B cell (primary cell): ENCODE data around the gene SLIT3. TPM values are rescaled to one million over a fixed set of nuclear protein-coding genes. Genes with fewer than 3 reads are reported as not detected.

Experiments used
- ATAC-seq: fragments of 200-7000 bp; cut with Tn5 transposase; one replicate; pipeline ENCODE4 v1.10.0; 2021; ENCODE audit warnings: low read depth, mild to moderate bottlenecking, moderate number of reproducible peaks, moderate library complexity
- CTCF ChIA-PET: fragments of 350-600 bp; sonication (Branson Sonifier 250); formaldehyde crosslinking; loops from one replicate; lab custom pipeline; 2021; ENCODE audit warnings: antibody characterized with exemption, inconsistent platforms; lab: Charles Lee
- POLR2A ChIA-PET: fragments of 350-600 bp; sonication (Branson Sonifier 250); formaldehyde crosslinking; loops from one replicate; lab custom pipeline; 2021; ENCODE audit warnings: antibody characterized with exemption; lab: Charles Lee
- DNase-seq: peaks from one replicate; pipeline ENCODE4 v3.0.0; 2013
- H2AFZ ChIP-seq: 2 replicates; pipeline ENCODE4 v1.6.1; 2012; ENCODE audit warnings: mild to moderate bottlenecking, low read depth, low read length; ENCODE audit not compliant: insufficient read depth, poor library complexity, severe bottlenecking
- H3K27ac ChIP-seq, 2 donors: 1 replicate in 1 of 2; 2 replicates in 1 of 2; pipeline ENCODE4 v1.5.1; 2012 to 2013; ENCODE audit warnings: low read length in 2 of 2, mild to moderate bottlenecking in 2 of 2, moderate library complexity in 1 of 2
- H3K27me3 ChIP-seq, 4 experiments: fragments of 200-600 bp in 1 of 4; sonication (generic) in 1 of 4; replicated peaks in 1 of 4; 1 replicate in 2 of 4; 2 replicates in 2 of 4; pipeline versions ENCODE4 v1.6.1 to v1.7.0; 2013 to 2016; ENCODE audit warnings: low read length in 3 of 4, mild to moderate bottlenecking in 2 of 4, mixed read lengths in 1 of 4, moderate library complexity in 1 of 4; ENCODE audit not compliant: insufficient read depth in 4 of 4, control insufficient read depth in 3 of 4; ENCODE audit errors: control extremely low read depth in 1 of 4
- H3K36me3 ChIP-seq, 2 experiments: replicated peaks in 1 of 2; 1 replicate in 1 of 2; 2 replicates in 1 of 2; pipeline versions ENCODE4 v1.6.1 to v1.7.1; 2013; ENCODE audit warnings: low read length in 1 of 2; ENCODE audit not compliant: insufficient read depth in 2 of 2, control insufficient read depth in 1 of 2; ENCODE audit errors: control extremely low read depth in 1 of 2, extremely low read depth in 1 of 2
- H3K4me1 ChIP-seq, 2 donors: fragments of 200-600 bp in 1 of 2; sonication (generic) in 1 of 2; 1 replicate in 1 of 2; 2 replicates in 1 of 2; pipeline versions ENCODE4 v1.5.1 to v1.6.1; 2013 to 2017; ENCODE audit warnings: low read length in 2 of 2; ENCODE audit not compliant: control insufficient read depth in 2 of 2, insufficient read depth in 2 of 2
- H3K4me2 ChIP-seq: replicated peaks from 2 replicates; pipeline ENCODE3; 2012; ENCODE audit warnings: mild to moderate bottlenecking, low read depth, low read length; ENCODE audit not compliant: poor library complexity, severe bottlenecking
- H3K4me3 ChIP-seq, 5 experiments: fragments of 200-600 bp in 1 of 5; sonication (generic) in 1 of 5; 1 replicate in 3 of 5; 2 replicates in 2 of 5; pipeline versions ENCODE4 v1.5.1 to v1.7.0; 2011 to 2016; ENCODE audit warnings: low read length in 4 of 5, mild to moderate bottlenecking in 4 of 5, low read depth in 2 of 5, control low read depth in 1 of 5, moderate library complexity in 1 of 5; ENCODE audit not compliant: insufficient read depth in 1 of 5; ENCODE audit errors: control extremely low read depth in 1 of 5, extremely low read depth in 1 of 5
- H3K79me2 ChIP-seq: fragments of 200-600 bp; sonication (generic); one replicate; pipeline ENCODE4 v1.6.0; 2016; ENCODE audit warnings: low read length; ENCODE audit not compliant: control insufficient read depth, insufficient read depth
- H3K9ac ChIP-seq: fragments of 200-600 bp; sonication (generic); 2 replicates; pipeline ENCODE4 v1.6.1; 2017; ENCODE audit warnings: mild to moderate bottlenecking, low read length, moderate library complexity
- H3K9me3 ChIP-seq, 3 donors: one replicate each; pipeline versions ENCODE4 v1.6.1 to v1.7.1; 2013; ENCODE audit warnings: low read length in 2 of 3; ENCODE audit not compliant: control insufficient read depth in 2 of 3, insufficient read depth in 1 of 3; ENCODE audit errors: control extremely low read depth in 1 of 3
- H4K20me1 ChIP-seq: 2 replicates; pipeline ENCODE4 v1.6.0; 2012; ENCODE audit warnings: mild to moderate bottlenecking, low read length; ENCODE audit not compliant: insufficient read depth, control insufficient read depth, poor library complexity, severe bottlenecking
- H3K27ac Mint-ChIP-seq: one replicate; pipeline ENCODE4 v1.8.0; 2021; ENCODE audit warnings: mixed read lengths
- H3K27me3 Mint-ChIP-seq: one replicate; pipeline ENCODE4 v1.8.0; 2021; ENCODE audit warnings: mixed read lengths
- H3K4me1 Mint-ChIP-seq: one replicate; pipeline ENCODE4 v1.8.0; 2021; ENCODE audit warnings: mixed read lengths
- H3K4me3 Mint-ChIP-seq: one replicate; pipeline ENCODE4 v1.8.0; 2021; ENCODE audit warnings: mixed read lengths
- H3K9me3 Mint-ChIP-seq: one replicate; pipeline ENCODE4 v1.8.0; 2022; ENCODE audit warnings: mixed read lengths; ENCODE audit not compliant: insufficient read depth
- CTCF ChIP-seq: fragments of 200-600 bp; IDR thresholded peaks from one replicate; pipeline ENCODE4 v1.8.0; 2022; ENCODE audit warnings: antibody characterized with exemption, mild to moderate bottlenecking
- EZH2 ChIP-seq: IDR thresholded peaks from 2 replicates; pipeline ENCODE4 v1.6.1; 2012; ENCODE audit warnings: borderline replicate concordance, low read depth, mild to moderate bottlenecking, moderate library complexity, low read length; ENCODE audit not compliant: insufficient read depth, poor library complexity, severe bottlenecking
- WGBS: methylation state at CpG from one replicate; pipeline ENCODE4 v1.1.5; 2013; ENCODE audit warnings: missing lambda C conversion rate; ENCODE audit not compliant: insufficient coverage; 5-methylcytosine and 5-hydroxymethylcytosine counted together
- intact Hi-C: fragments of 100-400 bp; cut with micrococcal nuclease; formaldehyde crosslinking; loops from one replicate; pipeline ENCODE4 v1.10.0; 2022
- polyA plus RNA-seq: library from polyadenylated mRNA; depleted of rRNA; stranded (reverse); fragments of >200 nt; gene quantifications from 2 replicates; pipeline ENCODE4 v1.2.3, GENCODE V29; 2012
- total RNA-seq, 2 donors: library from RNA; stranded (reverse); fragments of 120-200 nt in 1 of 2; gene quantifications; 1 replicate in 1 of 2; 2 replicates in 1 of 2; pipeline versions ENCODE4 v1.2.3 to v1.2.4, GENCODE V29; 2013 to 2022

The SLIT3 gene
- total and polyA plus RNA-seq, 2 donors (not counting 1 experiment from before 2014, with no cell fraction given): not detected

DNA sequence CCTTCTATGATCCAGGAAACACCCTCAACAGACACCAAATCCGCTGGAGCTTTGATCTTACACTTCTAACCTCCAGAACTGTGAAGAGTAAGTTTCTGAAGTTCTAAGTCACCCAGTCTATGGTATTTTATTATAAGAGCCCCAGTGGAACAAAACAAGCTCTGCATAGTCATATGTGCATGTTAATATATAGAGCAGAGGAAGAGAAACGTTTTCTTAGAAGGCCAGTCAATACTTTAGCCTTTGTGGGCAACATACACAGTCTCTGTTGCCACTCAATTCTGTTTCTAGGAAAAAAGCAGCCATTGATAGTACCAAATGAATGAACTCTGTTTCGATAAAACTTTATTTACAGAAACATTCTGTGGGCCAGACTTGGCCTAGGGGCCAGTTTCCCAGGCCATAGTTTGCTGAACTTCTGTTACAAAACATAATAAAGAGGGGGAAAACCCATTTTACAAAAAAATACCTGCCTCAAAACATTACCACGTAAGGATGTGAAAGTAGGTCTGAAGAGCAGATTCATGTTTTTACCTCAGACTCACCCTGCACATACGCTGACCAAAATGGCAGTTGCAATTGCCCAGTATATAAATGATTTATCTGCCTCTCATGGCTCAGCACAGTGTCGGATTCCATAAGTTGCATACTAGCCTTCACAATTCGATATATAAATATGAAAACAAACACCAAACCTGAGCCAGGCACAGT, 350.5 kb downstream of the SLIT3 start:
- no peaks in the 10 kb centered on the region for H3K9me3 ChIP-seq
- no peaks in the 10 kb centered on the region for H4K20me1 ChIP-seq
- no peaks in the 10 kb centered on the region for H3K36me3 ChIP-seq
- H3K27me3 ChIP-seq: no peaks in the 10 kb centered on the region
- Mint-ChIP-seq H3K27me3 (peaks cover 4% of the 10 kb centered on the region), H3K9me3 (no peaks in the 10 kb centered on the region), H3K27ac (no peak overlapping the region), H3K4me1 (no peaks in the 10 kb centered on the region), H3K4me3 (no peak overlapping the region)
- intact Hi-C loops: no loop called here
- no peaks in the 10 kb centered on the region for H3K4me1 ChIP-seq
- POLR2A ChIA-PET: no interaction called here
- ATAC-seq (no peak), DNase-seq (no peak)
- TF ChIP-seq EZH2 (no peak), CTCF (no peak)
- 93% methylated on average over 2 of the region's 7 CpGs for WGBS
- no peak overlapping the region for H3K27ac ChIP-seq
- no peak overlapping the region for H3K4me3 ChIP-seq
- H3K79me2 ChIP-seq: no peaks in the 10 kb centered on the region
- H2AFZ ChIP-seq: no peak overlapping the region
- no peak overlapping the region for H3K4me2 ChIP-seq
- H3K9ac ChIP-seq: no peak overlapping the region
- CTCF ChIA-PET: no interaction called here

- CTCF ChIA-PET: no interaction called here
- Histone ChIP-seq H2AFZ (no peak overlapping the region), H3K9me3 (no peaks in the 10 kb centered on the region), H4K20me1 (no peaks in the 10 kb centered on the region), H3K9ac (no peak overlapping the region), H3K4me2 (no peak overlapping the region), H3K27me3 (no peaks in the 10 kb centered on the region), H3K36me3 (no peaks in the 10 kb centered on the region), H3K27ac (no peak overlapping the region), H3K79me2 (no peaks in the 10 kb centered on the region), H3K4me3 (no peak overlapping the region), H3K4me1 (no peaks in the 10 kb centered on the region)
- Mint-ChIP-seq H3K9me3 (no peaks in the 10 kb centered on the region), H3K27me3 (peaks cover 4% of the 10 kb centered on the region), H3K27ac (no peak overlapping the region), H3K4me3 (no peak overlapping the region), H3K4me1 (no peaks in the 10 kb centered on the region)
- WGBS: 89% methylated on average over 2 of the region's 3 CpGs
- no peak for ATAC-seq
- POLR2A ChIA-PET: no interaction called here
- no peak for DNase-seq
- intact Hi-C loops: no loop called here
- TF ChIP-seq CTCF: no peak
- no peak for TF ChIP-seq EZH2
These were observed 352.2 kb downstream of the SLIT3 start for GRCh38 chr5:168948746-168949145.
